Measurements from ENCODE around the gene CGB7.
A peak's percentile ranks its signal among the peaks of the same experiment; 100 is the strongest.
"Not testable (repeated sequence)": the region's sequence is repeated elsewhere in the genome, so short reads cannot be mapped to it uniquely, and the experiment has no call there.

Gene CGB7

GRCh38 chr19:49042177-49042576 is 15.4 kb downstream of the CGB7 start:
- DNase-seq (ENCODE audit: low read depth) = no peak

- not testable (repeated sequence) for DNase-seq (ENCODE audit: low read depth)
These were observed 17.8 kb downstream of the CGB7 start for GRCh38 chr19:49039736-49040135.

- DNase-seq (ENCODE audit: low read depth) = not testable (repeated sequence)
These were observed 18.8 kb downstream of the CGB7 start for GRCh38 chr19:49038557-49039276.

- not testable (repeated sequence) for DNase-seq (ENCODE audit: low read depth)
These were observed 19.4 kb downstream of the CGB7 start for GRCh38 chr19:49038111-49038510.

- DNase-seq (ENCODE audit: low read depth) = not testable (repeated sequence)
These were observed 20.7 kb downstream of the CGB7 start, which contains the start of gene CGB1 for GRCh38 chr19:49036815-49037214. Gene CGB1 (minus strand): TSS chr19:49036895. CDS start chr19:49036711, 184 bp downstream.

- not testable (repeated sequence) for DNase-seq (ENCODE audit: low read depth)
These were observed 25.8 kb downstream of the CGB7 start, which contains the start of gene CGB2 for GRCh38 chr19:49031642-49032301. Gene CGB2 (plus strand): TSS chr19:49031890. CDS start chr19:49032096, 206 bp downstream.

- DNase-seq (ENCODE audit: low read depth) = not testable (repeated sequence)
These were observed 27.2 kb downstream of the CGB7 start for GRCh38 chr19:49030323-49030722.

- not testable (repeated sequence) for DNase-seq (ENCODE audit: low read depth)
These were observed 27.8 kb downstream of the CGB7 start for GRCh38 chr19:49029749-49030148.

- not testable (repeated sequence) for DNase-seq (ENCODE audit: low read depth)
These were observed 28.9 kb downstream of the CGB7 start for GRCh38 chr19:49028686-49029085.

- DNase-seq (ENCODE audit: low read depth) = not testable (repeated sequence)
These were observed 31.9 kb downstream of the CGB7 start for GRCh38 chr19:49025599-49025998.

- DNase-seq (ENCODE audit: low read depth) = not testable (repeated sequence)
These were observed 32.5 kb downstream of the CGB7 start for GRCh38 chr19:49025088-49025487.

GRCh38 chr19:49024233-49024632 is 33.3 kb downstream of the CGB7 start, which contains the start of gene CGB3:
Gene CGB3 (minus strand): TSS chr19:49024333. CDS start chr19:49023971, 362 bp downstream.
- DNase-seq (ENCODE audit: low read depth) = not testable (repeated sequence)

- DNase-seq (ENCODE audit: low read depth) = no peak
These were observed 35.4 kb downstream of the CGB7 start for GRCh38 chr19:49022116-49022515.

GRCh38 chr19:49020931-49021895 is 36.3 kb downstream of the CGB7 start:
- no peak for DNase-seq (ENCODE audit: low read depth)

- DNase-seq (ENCODE audit: low read depth) = no peak
These were observed 37.2 kb downstream of the CGB7 start for GRCh38 chr19:49020342-49020741.

- no peak for DNase-seq (ENCODE audit: low read depth)
These were observed 38.2 kb downstream of the CGB7 start for GRCh38 chr19:49019242-49019932.

GRCh38 chr19:49018388-49019241 is 38.9 kb downstream of the CGB7 start:
- DNase-seq (ENCODE audit: low read depth) = not testable (repeated sequence)

- peak; percentile 28 for DNase-seq (ENCODE audit: low read depth)
These were observed 39.7 kb downstream of the CGB7 start for GRCh38 chr19:49017666-49018351.

- no peak for DNase-seq (ENCODE audit: low read depth)
These were observed 40.4 kb downstream of the CGB7 start, which contains the start of gene LHB for GRCh38 chr19:49017041-49017665. Gene LHB (minus strand): TSS chr19:49017091. CDS start chr19:49017081, 10 bp downstream.

Data from fibroblast of the conjunctiva (primary cell).